AG09309 (cell line): ENCODE data around the gene CD300LB.

ENCODE experiments used
- DNase-seq: peaks from one replicate; pipeline ENCODE4 v3.0.0-alpha.2; 2010; ENCODE audit warnings: low read depth
- H3K4me3 ChIP-seq: 2 replicates; pipeline ENCODE4 v1.5.1; 2011; ENCODE audit warnings: mild to moderate bottlenecking, low read depth, low read length, moderate library complexity; ENCODE audit not compliant: control insufficient read depth
- TF ChIP-seq, protein P1 (sequence below): IDR thresholded peaks from 2 replicates; pipeline ENCODE4 v1.5.1; 2011; ENCODE audit warnings: mild to moderate bottlenecking, low read depth, low read length, inconsistent platforms; ENCODE audit not compliant: insufficient read depth, control insufficient read depth; ENCODE audit errors: missing control alignments

Gene CD300LB

DNA sequence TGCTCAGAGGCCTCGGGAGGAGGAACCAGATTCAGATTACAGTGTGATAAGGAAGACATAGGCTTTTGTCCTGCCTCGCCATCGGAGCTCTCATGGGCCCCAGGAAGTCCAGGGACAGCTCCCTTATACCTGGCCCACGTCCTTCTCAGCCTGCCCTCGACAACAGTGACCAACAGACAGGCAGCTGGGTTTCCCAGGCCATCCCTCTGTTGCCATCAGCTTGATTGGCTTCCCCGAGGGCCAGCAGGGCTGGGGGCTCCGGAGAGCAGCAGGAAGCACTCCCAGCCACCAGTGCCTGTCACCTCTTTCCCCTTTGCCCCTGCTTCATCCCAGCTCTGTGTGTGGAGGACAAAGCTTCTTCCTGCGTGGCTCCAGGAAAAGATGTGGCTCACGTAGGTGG lies 47.2 kb downstream of the CD300LB start:
- no peak for DNase-seq
- TF ChIP-seq, protein P1, sequence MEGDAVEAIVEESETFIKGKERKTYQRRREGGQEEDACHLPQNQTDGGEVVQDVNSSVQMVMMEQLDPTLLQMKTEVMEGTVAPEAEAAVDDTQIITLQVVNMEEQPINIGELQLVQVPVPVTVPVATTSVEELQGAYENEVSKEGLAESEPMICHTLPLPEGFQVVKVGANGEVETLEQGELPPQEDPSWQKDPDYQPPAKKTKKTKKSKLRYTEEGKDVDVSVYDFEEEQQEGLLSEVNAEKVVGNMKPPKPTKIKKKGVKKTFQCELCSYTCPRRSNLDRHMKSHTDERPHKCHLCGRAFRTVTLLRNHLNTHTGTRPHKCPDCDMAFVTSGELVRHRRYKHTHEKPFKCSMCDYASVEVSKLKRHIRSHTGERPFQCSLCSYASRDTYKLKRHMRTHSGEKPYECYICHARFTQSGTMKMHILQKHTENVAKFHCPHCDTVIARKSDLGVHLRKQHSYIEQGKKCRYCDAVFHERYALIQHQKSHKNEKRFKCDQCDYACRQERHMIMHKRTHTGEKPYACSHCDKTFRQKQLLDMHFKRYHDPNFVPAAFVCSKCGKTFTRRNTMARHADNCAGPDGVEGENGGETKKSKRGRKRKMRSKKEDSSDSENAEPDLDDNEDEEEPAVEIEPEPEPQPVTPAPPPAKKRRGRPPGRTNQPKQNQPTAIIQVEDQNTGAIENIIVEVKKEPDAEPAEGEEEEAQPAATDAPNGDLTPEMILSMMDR: no peak
- H3K4me3 ChIP-seq: no peak overlapping the region

- TF ChIP-seq, protein P1: no peak
- no peak overlapping the region for H3K4me3 ChIP-seq
- DNase-seq: no peak
These were observed 49.7 kb downstream of the CD300LB start for GRCh38 chr17:74481621-74482020.

GRCh38 chr17:74480290-74480689 lies 51.0 kb downstream of the CD300LB start:
- TF ChIP-seq, protein P1: no peak
- no peak overlapping the region for H3K4me3 ChIP-seq

GRCh38 chr17:74478420-74479100 lies 52.7 kb downstream of the CD300LB start:
- no peak overlapping the region for H3K4me3 ChIP-seq
- TF ChIP-seq, protein P1: no peak
- DNase-seq: no peak

More at GRCh38 chr17:74480290-74480689, 51.0 kb downstream of the CD300LB start:
- no peak for DNase-seq

- H3K4me3 ChIP-seq: no peak overlapping the region
- TF ChIP-seq, protein P1: no peak
- no peak for DNase-seq
These were observed 53.9 kb downstream of the CD300LB start for GRCh38 chr17:74477411-74477810.

GRCh38 chr17:74475189-74475588 lies 56.1 kb downstream of the CD300LB start:
- TF ChIP-seq, protein P1: no peak
- DNase-seq: no peak
- no peak overlapping the region for H3K4me3 ChIP-seq
